ENCODE measurements around the gene LDLRAP1.
A peak's percentile ranks its signal among the peaks of the same experiment; 100 is the strongest.

LDLRAP1 gene

GRCh38 chr1:25524568-25525360 is 18.6 kb upstream of the LDLRAP1 start:
- FAIRE-seq (no peak), DNase-seq (ENCODE audit: low spot score) (no peak)

GRCh38 chr1:25525361-25525688 is 18.1 kb upstream of the LDLRAP1 start:
- DNase-seq (ENCODE audit: low spot score) (no peak), FAIRE-seq (no peak)

- FAIRE-seq (no peak), DNase-seq (ENCODE audit: low spot score) (no peak)
Observed at GRCh38 chr1:25526753-25527152, 16.7 kb upstream of the LDLRAP1 start.

- FAIRE-seq (no peak), DNase-seq (ENCODE audit: low spot score) (no peak)
Observed at GRCh38 chr1:25527226-25527846, 16.1 kb upstream of the LDLRAP1 start.

- FAIRE-seq (no peak), DNase-seq (ENCODE audit: low spot score) (no peak)
Observed at GRCh38 chr1:25527946-25528595, 15.3 kb upstream of the LDLRAP1 start.

- DNase-seq (ENCODE audit: low spot score) (no peak), FAIRE-seq (peak; percentile 93)
Observed at GRCh38 chr1:25528881-25529517, 14.4 kb upstream of the LDLRAP1 start.

- FAIRE-seq (no peak), DNase-seq (ENCODE audit: low spot score) (no peak)
Observed at GRCh38 chr1:25529518-25530185, 13.8 kb upstream of the LDLRAP1 start.

- FAIRE-seq, result no peak
Observed at GRCh38 chr1:25530186-25531081, 13.0 kb upstream of the LDLRAP1 start.

GRCh38 chr1:25531082-25531461 is 12.3 kb upstream of the LDLRAP1 start:
- FAIRE-seq (no peak), DNase-seq (ENCODE audit: low spot score) (no peak)

More at GRCh38 chr1:25530186-25531081, 13.0 kb upstream of the LDLRAP1 start:
- no peak for DNase-seq (ENCODE audit: low spot score)

- no peak for FAIRE-seq
Observed at GRCh38 chr1:25532970-25533369, 10.4 kb upstream of the LDLRAP1 start.

GRCh38 chr1:25533775-25534409 is 9.5 kb upstream of the LDLRAP1 start:
- DNase-seq (ENCODE audit: low spot score) (no peak), FAIRE-seq (no peak)

More at GRCh38 chr1:25532970-25533369, 10.4 kb upstream of the LDLRAP1 start:
- no peak for DNase-seq (ENCODE audit: low spot score)

GRCh38 chr1:25534410-25534788 is 9.0 kb upstream of the LDLRAP1 start:
- FAIRE-seq (peak; percentile 17), DNase-seq (ENCODE audit: low spot score) (no peak)

GRCh38 chr1:25536124-25536523 is 7.3 kb upstream of the LDLRAP1 start:
- DNase-seq (ENCODE audit: low spot score), result no peak
- no peak for FAIRE-seq

GRCh38 chr1:25537153-25537831 is 6.1 kb upstream of the LDLRAP1 start:
- no peak for DNase-seq (ENCODE audit: low spot score)
- no peak for FAIRE-seq

- DNase-seq (ENCODE audit: low spot score), result no peak
- FAIRE-seq, result no peak
Observed at GRCh38 chr1:25538191-25538767, 5.1 kb upstream of the LDLRAP1 start.

- no peak for FAIRE-seq
- DNase-seq (ENCODE audit: low spot score), result no peak
Observed at GRCh38 chr1:25540750-25541342, 2.6 kb upstream of the LDLRAP1 start.

GRCh38 chr1:25541425-25541824 is 2.0 kb upstream of the LDLRAP1 start:
- no peak for DNase-seq (ENCODE audit: low spot score)
- no peak for FAIRE-seq

GRCh38 chr1:25541889-25542658 is 1.3 kb upstream of the LDLRAP1 start:
- FAIRE-seq (no peak), DNase-seq (ENCODE audit: low spot score) (no peak)
